AG10803 (cell line): Measurements from ENCODE around the gene ANKRD1.

ENCODE experiments used
- DNase-seq: peaks from one replicate; pipeline ENCODE4 v3.0.0; 2010; ENCODE audit warnings: low read depth
- H3K4me3 ChIP-seq: 2 replicates; pipeline ENCODE4 v1.5.1; 2011; ENCODE audit warnings: mild to moderate bottlenecking, low read length, control low read depth
- TF ChIP-seq, protein P1 (sequence below): conservative IDR thresholded peaks from 2 replicates; pipeline ENCODE4 v1.5.1; 2011; ENCODE audit warnings: mild to moderate bottlenecking, low read length, control low read depth, inconsistent platforms

Gene ANKRD1

DNA sequence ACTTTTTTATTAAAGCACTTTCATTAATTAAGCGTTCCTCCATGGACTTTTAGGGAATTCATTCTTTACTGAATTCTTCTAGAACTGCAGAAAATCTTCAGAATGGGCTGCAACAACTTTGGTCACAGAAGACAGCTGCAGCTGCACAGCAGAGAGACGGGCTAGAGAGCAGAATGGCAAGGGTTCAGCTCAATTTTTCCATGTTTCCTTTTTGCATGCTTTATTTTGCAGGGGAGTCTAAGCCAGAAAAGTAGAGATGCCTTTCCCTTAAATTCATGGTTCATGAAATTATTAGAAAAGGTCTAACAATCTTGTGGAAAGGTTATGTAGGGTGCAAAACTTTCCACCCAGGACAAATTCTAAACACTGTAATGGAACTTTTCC is 15.4 kb upstream of the ANKRD1 start:
- no peak for DNase-seq
- H3K4me3 ChIP-seq, result no peak overlapping the region
- TF ChIP-seq, protein P1, sequence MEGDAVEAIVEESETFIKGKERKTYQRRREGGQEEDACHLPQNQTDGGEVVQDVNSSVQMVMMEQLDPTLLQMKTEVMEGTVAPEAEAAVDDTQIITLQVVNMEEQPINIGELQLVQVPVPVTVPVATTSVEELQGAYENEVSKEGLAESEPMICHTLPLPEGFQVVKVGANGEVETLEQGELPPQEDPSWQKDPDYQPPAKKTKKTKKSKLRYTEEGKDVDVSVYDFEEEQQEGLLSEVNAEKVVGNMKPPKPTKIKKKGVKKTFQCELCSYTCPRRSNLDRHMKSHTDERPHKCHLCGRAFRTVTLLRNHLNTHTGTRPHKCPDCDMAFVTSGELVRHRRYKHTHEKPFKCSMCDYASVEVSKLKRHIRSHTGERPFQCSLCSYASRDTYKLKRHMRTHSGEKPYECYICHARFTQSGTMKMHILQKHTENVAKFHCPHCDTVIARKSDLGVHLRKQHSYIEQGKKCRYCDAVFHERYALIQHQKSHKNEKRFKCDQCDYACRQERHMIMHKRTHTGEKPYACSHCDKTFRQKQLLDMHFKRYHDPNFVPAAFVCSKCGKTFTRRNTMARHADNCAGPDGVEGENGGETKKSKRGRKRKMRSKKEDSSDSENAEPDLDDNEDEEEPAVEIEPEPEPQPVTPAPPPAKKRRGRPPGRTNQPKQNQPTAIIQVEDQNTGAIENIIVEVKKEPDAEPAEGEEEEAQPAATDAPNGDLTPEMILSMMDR, result no peak

DNA sequence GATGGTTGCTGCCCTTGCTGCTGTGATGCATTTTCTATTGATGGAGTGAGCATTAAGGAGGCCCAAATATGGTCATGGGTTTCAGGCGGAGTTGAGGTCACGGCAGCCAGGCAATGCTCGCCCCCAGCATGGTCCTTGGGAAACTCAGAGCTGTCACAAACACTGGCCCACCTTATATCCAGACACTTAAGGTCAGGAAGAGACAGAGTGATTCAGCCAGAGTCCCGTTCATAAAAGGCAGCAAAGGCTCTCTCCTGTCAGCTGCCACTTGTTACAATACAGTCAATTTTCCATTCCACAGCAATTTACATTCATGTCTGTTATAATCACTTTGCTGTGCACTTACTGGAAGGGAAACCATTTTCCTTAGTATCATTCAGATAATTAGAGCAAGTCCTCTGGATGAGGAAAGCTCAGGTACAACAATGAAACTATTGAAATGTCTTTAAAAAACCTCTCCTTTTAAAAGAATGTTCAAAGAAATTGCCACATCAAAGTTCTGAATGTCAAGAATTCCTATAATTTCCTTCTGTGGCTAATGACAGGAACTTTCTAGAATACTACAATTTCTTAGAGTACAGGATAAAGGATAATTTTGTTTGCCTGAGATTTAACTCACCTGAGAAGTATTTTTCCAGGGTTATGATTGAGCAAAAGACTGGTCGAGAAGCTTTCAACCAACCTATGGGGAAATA is 14.8 kb upstream of the ANKRD1 start:
- TF ChIP-seq, protein P1, result no peak
- DNase-seq, result no peak

DNA sequence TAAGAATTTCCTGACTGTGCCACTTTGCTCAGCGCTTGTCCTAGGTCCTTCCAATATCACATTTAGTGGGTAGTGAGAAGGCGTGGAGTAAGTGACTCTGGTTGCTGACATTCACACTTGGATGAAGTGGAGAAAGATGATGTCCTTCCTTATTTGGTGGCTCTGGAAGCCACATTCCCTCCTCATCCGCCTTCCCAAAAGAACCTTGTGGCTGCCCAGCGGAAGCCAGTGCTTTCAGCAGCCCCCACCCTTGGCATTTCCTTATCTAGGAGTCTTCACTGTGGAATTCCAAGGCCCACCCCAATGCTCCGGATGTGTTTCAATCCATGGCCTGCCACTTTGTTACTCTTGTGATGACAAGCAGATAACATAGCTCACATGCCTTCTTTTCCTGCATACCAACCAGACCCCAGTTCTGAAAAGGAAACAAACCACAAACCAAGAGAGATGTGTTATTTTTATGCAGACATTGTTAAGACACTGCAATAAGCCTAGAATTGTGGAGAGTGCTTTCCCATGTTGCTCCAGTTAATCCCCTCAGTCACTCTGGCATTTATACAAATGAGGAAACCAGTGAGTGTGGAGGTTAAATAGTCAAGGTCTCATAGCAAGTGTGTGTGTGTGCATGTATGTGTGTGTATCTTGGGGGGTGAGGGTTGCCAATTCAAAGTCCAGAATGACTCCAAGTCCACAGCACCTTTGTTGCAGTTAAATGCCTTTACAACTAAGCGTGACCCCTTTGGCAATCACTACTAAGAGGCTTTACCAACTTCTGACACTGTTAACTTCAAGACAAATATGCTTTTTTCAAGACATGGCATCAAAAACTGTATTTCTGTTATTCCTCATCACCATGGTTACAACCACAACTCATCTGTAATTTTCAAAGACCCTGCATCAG is 10.3 kb upstream of the ANKRD1 start:
- no peak overlapping the region; the same call in 1 of the 2 replicates for H3K4me3 ChIP-seq
- peak; percentile 99 for DNase-seq
- TF ChIP-seq, protein P1, result no peak

More for the DNA sequence above, 14.8 kb upstream of the ANKRD1 start:
- H3K4me3 ChIP-seq, result no peak overlapping the region

DNA sequence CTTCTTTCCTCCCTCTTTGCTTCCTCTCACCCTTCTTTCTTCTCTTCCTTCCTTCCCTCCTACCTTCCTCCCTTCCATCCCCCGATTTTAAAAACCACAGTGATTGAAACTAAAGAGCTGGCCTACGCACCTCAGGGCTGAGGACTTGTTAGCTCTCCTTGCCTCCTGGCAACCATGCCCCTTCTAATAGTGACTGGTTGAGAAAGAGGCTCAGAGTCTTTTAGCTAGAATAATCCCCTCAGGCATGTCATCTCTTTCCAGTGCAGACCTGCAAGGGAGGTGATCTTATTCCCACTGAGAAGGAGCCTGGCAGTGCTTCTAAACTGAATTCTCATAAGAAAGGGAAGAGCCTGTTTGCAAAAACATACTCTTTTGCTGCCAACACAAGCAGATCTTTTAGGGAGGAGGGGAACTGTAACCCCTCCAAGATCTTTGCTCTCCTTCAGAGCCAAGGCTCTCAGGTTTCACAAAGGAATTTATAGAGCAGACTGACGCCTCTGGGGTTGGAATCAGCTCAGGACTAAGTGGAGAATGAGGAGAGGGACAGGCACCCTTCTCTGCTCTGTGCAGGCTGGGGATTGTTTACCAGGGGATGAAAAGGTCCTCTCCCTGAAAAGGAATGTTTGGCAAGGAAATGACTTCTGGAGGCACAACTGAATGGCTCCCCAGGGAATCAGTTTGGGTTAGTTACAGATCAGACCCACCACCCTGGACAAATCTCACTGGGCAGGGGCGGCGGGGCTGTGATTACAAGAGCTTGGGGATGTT is 9.4 kb upstream of the ANKRD1 start:
- TF ChIP-seq, protein P1, result no peak
- peak; percentile 95 for DNase-seq
- peak overlapping the region; percentile 5; the same call in 1 of the 2 replicates for H3K4me3 ChIP-seq

DNA sequence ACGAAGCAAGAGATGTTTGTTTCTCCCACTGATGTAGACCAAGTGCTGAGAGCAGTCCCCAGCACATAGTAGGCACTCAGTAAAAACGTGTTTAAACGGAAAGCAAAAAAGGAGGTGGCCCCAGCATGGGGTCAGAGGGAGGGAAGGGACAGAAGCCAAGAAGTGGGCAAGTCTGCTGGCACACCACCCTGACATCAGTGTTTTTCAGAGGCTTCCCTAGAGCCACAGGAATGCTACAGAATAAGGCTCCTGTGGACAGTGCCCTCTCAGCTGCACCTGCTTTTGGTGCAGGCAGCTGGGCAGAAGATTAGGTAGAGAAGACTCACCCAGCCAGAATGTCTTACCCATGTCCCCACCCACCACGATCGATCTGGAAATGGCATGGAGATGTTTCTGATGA is 8.3 kb upstream of the ANKRD1 start:
- no peak for DNase-seq
- H3K4me3 ChIP-seq, result no peak overlapping the region
- TF ChIP-seq, protein P1, result no peak

GRCh38 chr10:90927293-90927692 is 6.4 kb upstream of the ANKRD1 start:
- no peak for DNase-seq
- no peak overlapping the region for H3K4me3 ChIP-seq
- TF ChIP-seq, protein P1, result no peak
